HEK293T (cell line): ENCODE results near the gene DDX18.

ENCODE experiments used
- ARNT ChIP-seq: fragments of 450-650 bp; IDR thresholded peaks from 2 replicates; pipeline ENCODE4 v1.6.1; 2017; ENCODE audit warnings: mild to moderate bottlenecking
- BHLHE40 ChIP-seq: fragments of 450-650 bp; IDR thresholded peaks from 2 replicates; pipeline ENCODE4 v1.6.1; 2016; ENCODE audit warnings: mild to moderate bottlenecking, moderate library complexity, borderline replicate concordance
- ELF4 ChIP-seq: fragments of 450-650 bp; IDR thresholded peaks from 2 replicates; pipeline ENCODE4 v1.6.1; 2017; ENCODE audit warnings: antibody characterized with exemption
- FOXM1 ChIP-seq: fragments of 450-650 bp; IDR thresholded peaks from 2 replicates; pipeline ENCODE4 v1.6.1; 2017; ENCODE audit warnings: mild to moderate bottlenecking, borderline replicate concordance
- NFRKB ChIP-seq: fragments of 450-650 bp; IDR thresholded peaks from 2 replicates; pipeline ENCODE4 v1.6.1; 2016; ENCODE audit warnings: mild to moderate bottlenecking, moderate library complexity
- SP1 ChIP-seq: fragments of 450-650 bp; IDR thresholded peaks from 2 replicates; pipeline ENCODE4 v1.6.1; 2017
- TARDBP ChIP-seq: fragments of 450-650 bp; IDR thresholded peaks from 2 replicates; pipeline ENCODE4 v1.6.1; 2016

DNA sequence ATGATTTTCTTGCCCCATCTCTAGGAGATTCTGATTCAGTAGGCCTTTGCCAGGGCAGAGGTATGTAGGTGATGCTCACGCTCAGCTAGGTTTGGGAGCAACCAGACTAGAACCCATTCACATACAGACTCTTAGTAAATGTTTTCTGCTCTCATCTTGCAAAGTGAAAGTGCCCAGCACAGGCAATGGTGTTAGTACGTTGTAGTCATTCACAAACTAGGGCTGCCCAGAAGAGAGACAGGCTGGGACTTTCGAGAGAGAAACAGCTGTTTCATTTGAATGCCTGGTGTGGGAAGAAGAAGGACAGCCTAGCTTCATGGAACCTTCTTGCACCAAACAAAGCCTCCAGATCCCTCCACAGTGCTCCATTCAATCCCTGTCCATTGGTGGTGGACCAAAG is 19.4 kb downstream of the DDX18 start:
- TF ChIP-seq ELF4: no peak
- TF ChIP-seq SP1: no peak
- TF ChIP-seq ARNT: no peak
- TF ChIP-seq FOXM1: no peak
- no peak for TF ChIP-seq BHLHE40
- no peak for TF ChIP-seq NFRKB
- TF ChIP-seq TARDBP: no peak
